ENCODE data around the gene SCNN1A.
A peak's percentile ranks its signal among the peaks of the same experiment; 100 is the strongest.

SCNN1A gene

DNA sequence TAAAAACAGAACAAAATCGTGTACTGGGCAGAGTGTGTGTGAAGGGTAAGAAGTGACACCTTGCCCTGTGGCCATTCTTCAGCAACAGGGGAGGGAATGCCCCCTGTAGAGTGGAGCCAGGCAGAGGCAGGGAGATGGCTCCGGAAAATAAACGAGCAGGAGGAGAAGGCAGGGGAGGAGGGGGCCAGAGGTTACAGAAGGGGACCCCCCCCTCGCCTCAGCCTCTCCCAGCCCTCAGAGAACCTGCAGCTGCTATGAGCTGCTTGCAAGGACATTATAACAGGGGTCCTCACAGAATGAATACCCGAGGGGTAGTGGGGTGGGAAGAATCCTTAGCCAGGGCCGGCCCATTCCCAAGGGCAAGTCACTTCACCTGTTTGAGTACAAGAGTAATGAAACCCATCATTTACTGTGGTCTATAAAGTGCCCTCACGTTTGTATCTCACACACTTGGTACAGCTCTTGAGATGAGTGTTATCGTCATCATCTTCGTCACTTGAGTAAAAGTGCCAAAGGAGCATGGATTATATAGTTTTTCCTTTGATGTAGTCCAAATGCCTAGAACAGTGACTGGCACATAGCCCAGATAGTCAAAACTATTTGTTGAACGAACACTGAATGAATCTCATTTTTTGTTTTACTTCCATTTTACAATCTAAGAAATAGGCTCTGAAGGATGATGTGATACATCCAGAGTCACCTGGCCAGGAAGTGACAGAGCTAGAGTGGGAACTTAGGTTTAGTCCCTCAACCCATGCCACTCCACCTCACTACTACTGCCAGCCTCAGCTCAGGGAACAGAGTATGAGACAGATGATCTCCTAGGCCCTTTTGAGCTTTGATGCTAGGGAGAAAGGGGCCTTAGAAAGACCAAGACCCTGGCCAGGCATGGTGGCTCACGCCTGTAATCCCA lies 14.5 kb downstream of the SCNN1A start:
- DNase-seq (ENCODE audit: low read depth in 1 of 2, low spot score in 1 of 2) = no peak
- Histone ChIP-seq H3K27ac (replicated peaks) (no peak overlapping the region), H3K27me3 (ENCODE audit: insufficient read depth, poor library complexity, severe bottlenecking) (no peaks in the 10 kb centered on the region), H3K4me3 (replicated peaks; ENCODE audit: insufficient read depth, low read length) (no peak overlapping the region)
- TF ChIP-seq, protein P1, sequence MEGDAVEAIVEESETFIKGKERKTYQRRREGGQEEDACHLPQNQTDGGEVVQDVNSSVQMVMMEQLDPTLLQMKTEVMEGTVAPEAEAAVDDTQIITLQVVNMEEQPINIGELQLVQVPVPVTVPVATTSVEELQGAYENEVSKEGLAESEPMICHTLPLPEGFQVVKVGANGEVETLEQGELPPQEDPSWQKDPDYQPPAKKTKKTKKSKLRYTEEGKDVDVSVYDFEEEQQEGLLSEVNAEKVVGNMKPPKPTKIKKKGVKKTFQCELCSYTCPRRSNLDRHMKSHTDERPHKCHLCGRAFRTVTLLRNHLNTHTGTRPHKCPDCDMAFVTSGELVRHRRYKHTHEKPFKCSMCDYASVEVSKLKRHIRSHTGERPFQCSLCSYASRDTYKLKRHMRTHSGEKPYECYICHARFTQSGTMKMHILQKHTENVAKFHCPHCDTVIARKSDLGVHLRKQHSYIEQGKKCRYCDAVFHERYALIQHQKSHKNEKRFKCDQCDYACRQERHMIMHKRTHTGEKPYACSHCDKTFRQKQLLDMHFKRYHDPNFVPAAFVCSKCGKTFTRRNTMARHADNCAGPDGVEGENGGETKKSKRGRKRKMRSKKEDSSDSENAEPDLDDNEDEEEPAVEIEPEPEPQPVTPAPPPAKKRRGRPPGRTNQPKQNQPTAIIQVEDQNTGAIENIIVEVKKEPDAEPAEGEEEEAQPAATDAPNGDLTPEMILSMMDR (IDR thresholded peaks at IDR 0.05; ENCODE audit: insufficient read depth, low read length) = no peak
- TF ChIP-seq REST (IDR thresholded peaks at IDR 0.05; ENCODE audit: insufficient replicate concordance, low read depth) = no peak
- no peak for TF ChIP-seq SPI1 (IDR thresholded peaks at IDR 0.05; ENCODE audit: borderline replicate concordance, low read depth)

DNA sequence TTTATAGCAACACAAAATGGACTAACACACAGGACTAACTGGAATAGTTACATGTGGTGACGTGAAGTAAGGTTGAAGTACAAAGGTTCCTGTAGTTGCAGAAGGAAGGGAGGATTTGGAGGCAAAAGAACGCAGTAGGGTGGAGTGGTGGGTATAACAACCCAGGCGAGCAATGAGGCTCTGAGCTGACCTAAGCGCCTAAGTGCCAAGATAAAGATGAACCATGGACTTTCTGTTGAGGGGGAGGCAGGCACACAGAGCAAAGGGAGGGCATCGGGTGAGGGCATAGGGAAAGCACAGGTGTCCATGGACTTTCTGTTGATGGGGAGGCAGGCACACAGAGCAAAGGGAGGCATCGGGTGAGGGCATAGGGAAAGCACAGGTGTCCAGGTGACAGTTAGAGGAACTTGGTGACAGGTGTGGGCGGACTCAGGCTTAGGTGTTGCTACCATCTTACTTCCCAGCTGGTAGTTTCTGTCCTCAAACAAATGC lies 15.2 kb downstream of the SCNN1A start:
- no peak for TF ChIP-seq GABPA (IDR thresholded peaks at IDR 0.05; ENCODE audit: low read depth)
- TF ChIP-seq POLR2AphosphoS5 (IDR thresholded peaks at IDR 0.05; ENCODE audit: low read depth) = no peak
- no peak for TF ChIP-seq SPI1 (IDR thresholded peaks at IDR 0.05; ENCODE audit: borderline replicate concordance, low read depth)
- TF ChIP-seq, protein P1 (IDR thresholded peaks at IDR 0.05; ENCODE audit: insufficient read depth, low read length) = no peak
- TF ChIP-seq REST (IDR thresholded peaks at IDR 0.05; ENCODE audit: insufficient replicate concordance, low read depth) = no peak
- no peak overlapping the region for H3K4me3 ChIP-seq (replicated peaks; ENCODE audit: insufficient read depth, low read length)
- DNase-seq (ENCODE audit: low read depth in 1 of 2, low spot score in 1 of 2) = no peak
- no peaks in the 10 kb centered on the region for H3K27me3 ChIP-seq (ENCODE audit: insufficient read depth, poor library complexity, severe bottlenecking)
- H3K27ac ChIP-seq (replicated peaks) = no peak overlapping the region

DNA sequence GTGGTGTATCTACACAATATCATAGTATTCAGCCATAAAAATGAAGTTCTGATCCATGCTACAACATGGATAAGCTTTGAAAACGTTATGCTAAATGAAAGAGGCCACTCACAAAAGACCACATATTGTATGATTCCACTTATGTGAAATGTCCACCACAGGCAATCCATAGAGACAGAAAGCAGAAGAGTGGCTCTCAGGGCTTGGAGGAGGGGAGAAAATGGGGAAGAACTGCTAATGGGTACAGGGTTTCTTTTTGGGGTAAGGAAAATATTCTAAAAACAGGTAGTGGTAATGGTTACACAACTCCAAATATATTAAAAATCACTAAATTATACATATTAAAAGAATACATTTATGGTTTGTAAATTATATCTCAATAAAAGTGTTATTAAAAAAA lies 16.5 kb downstream of the SCNN1A start:
- Histone ChIP-seq H3K4me3 (replicated peaks; ENCODE audit: insufficient read depth, low read length) (no peak overlapping the region), H3K27ac (replicated peaks) (peak overlapping the region; percentile 47), H3K27me3 (ENCODE audit: insufficient read depth, poor library complexity, severe bottlenecking) (no peaks in the 10 kb centered on the region)
- peak in 1 of 2 experiments; percentile 80 for DNase-seq (ENCODE audit: low read depth in 1 of 2, low spot score in 1 of 2)
- TF ChIP-seq POLR2AphosphoS5 (IDR thresholded peaks at IDR 0.05; ENCODE audit: low read depth) = no peak
- peak; percentile 85 for TF ChIP-seq SPI1 (IDR thresholded peaks at IDR 0.05; ENCODE audit: borderline replicate concordance, low read depth)

- Histone ChIP-seq H3K4me3 (replicated peaks; ENCODE audit: insufficient read depth, low read length) (no peak overlapping the region), H3K27me3 (ENCODE audit: insufficient read depth, poor library complexity, severe bottlenecking) (no peaks in the 10 kb centered on the region), H3K27ac (replicated peaks) (peak overlapping the region; percentile 3; the same call in 1 of the 2 replicates)
- no peak for DNase-seq (ENCODE audit: low read depth in 1 of 2, low spot score in 1 of 2)
- TF ChIP-seq POLR2AphosphoS5 (IDR thresholded peaks at IDR 0.05; ENCODE audit: low read depth) = no peak
- TF ChIP-seq, protein P1 (IDR thresholded peaks at IDR 0.05; ENCODE audit: insufficient read depth, low read length) = no peak
- TF ChIP-seq REST (IDR thresholded peaks at IDR 0.05; ENCODE audit: insufficient replicate concordance, low read depth) = no peak
- no peak for TF ChIP-seq SPI1 (IDR thresholded peaks at IDR 0.05; ENCODE audit: borderline replicate concordance, low read depth)
- no peak for TF ChIP-seq GABPA (IDR thresholded peaks at IDR 0.05; ENCODE audit: low read depth)
These were observed 19.0 kb downstream of the SCNN1A start for GRCh38 chr12:6356374-6356820.

Data from HL-60 (cell line).